Stimulated activated CD4-positive, alpha-beta T cell treated with anti-CD3 and anti-CD28 coated beads, Interleukin-12 subunit alpha, Interleukin-12 subunit beta, amount 100 ng/mL, for 24 hours (primary cell): ENCODE measurements around the gene POU2AF3.

Source experiments
- DNase-seq, 2 experiments: peaks; one replicate each; pipeline ENCODE4 v3.0.0-alpha.2; 2020; ENCODE audit warnings: low read depth in 2 of 2

The POU2AF3 gene

GRCh38 chr11:111352935-111353710, 54.8 kb downstream of the POU2AF3 start:
- DNase-seq, result no peak

DNA sequence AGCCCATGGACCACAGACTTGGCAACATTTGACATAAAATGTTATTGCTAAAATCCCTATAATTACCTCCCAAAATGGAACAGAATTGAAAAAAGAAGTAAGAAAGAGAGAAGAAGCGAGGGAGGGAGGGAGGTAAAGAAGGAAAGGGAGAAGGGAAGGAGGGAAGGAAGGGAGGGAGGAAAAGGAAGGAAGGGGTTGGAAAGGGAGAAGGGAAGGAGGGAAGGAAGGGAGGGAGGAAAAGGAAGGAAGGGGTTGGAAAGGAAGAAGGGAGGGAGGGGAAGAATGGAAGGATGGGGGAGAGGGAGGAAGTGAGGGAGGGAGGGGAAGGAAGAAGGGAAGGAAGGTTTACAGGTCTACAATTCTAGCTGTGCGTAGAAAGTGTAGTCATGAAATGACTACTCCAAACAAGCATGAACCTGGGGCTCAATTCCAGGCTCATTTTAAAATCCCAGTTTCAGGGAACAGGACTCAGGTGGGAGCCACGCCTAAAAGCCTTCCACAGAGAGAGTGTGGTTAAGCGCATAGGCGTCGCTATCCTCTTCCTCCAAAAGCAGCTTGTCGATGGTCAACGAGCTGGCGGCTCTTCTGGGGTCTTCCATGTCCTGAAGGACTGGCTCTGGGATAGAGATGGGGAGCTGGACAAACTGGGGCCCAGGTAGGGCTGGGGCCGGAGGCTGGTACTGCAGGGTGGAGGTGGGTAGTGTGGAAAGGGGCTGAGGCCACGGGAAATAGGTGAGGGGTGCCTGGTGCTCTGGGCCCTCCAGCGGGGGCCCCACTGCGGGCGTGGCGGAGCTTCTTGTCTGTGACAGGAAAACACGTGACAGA, 55.6 kb downstream of the POU2AF3 start:
- DNase-seq, result no peak

DNA sequence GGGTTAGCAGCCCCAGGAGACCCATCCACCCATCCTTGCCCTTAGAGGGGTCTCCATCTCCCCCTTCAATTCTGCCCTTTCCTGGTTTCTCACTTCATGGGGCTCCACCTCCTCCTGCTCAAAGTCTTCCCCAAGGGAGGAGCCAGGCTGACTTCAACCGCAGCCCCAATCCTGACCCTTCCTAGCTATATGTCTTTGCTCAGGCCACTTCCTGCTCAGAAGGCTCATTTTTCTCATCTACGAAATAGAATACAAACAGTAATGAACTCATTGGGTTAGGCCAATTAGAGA, 56.2 kb downstream of the POU2AF3 start:
- no peak for DNase-seq

DNA sequence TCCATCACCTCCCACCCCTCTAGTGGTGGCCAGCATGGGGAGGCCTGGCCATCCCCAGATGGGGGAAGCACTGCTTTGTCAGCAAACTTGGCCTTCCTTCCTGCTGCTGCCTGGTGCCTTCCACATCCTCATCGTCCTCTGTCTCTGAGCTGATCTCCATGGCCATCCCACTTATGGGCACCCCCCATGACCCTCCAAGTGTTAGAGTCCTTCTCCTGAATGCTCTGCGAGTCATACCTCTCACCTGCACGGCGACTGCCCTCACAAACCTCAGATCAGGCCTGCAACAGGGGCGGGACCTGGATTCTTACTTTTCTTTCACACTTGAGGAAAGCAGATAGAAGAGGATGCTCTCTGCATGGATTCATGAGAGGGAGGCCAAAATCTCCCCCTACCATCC, 56.8 kb downstream of the POU2AF3 start:
- DNase-seq, result no peak

DNA sequence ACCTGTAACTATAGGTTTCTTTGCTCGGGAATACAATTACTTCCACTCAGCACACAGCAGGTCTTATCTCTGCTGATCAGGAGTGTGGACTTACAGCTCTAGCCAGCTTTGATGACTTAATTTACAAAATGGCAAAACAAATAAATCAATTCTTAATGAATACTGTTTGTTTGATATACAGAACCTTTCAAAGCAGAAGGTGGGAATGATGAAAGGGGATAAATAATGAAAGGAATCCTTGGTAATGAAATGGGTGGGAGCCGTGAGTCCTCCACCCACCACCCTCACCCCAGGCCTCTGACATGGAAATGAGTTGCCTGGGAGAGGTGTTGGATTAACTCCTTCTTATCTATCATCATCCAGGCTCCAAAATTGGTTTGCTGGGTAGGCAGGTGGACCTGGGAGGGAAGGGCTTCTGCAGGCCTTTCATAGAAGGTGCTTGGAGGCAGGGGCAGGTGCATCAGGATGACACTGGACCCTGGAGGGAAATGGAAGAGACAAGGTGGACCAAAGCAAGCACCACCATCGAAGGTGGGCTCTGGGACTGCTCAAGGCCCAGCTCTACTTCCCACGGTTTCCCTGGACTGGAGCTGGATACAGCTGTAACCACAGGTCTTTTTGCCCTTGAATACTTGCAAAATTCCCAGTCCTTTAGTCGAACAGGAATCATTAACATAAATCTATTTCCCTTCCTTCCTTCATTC, 57.8 kb downstream of the POU2AF3 start:
- no peak for DNase-seq

GRCh38 chr11:111356660-111357048, 58.3 kb downstream of the POU2AF3 start:
- DNase-seq, result no peak

DNA sequence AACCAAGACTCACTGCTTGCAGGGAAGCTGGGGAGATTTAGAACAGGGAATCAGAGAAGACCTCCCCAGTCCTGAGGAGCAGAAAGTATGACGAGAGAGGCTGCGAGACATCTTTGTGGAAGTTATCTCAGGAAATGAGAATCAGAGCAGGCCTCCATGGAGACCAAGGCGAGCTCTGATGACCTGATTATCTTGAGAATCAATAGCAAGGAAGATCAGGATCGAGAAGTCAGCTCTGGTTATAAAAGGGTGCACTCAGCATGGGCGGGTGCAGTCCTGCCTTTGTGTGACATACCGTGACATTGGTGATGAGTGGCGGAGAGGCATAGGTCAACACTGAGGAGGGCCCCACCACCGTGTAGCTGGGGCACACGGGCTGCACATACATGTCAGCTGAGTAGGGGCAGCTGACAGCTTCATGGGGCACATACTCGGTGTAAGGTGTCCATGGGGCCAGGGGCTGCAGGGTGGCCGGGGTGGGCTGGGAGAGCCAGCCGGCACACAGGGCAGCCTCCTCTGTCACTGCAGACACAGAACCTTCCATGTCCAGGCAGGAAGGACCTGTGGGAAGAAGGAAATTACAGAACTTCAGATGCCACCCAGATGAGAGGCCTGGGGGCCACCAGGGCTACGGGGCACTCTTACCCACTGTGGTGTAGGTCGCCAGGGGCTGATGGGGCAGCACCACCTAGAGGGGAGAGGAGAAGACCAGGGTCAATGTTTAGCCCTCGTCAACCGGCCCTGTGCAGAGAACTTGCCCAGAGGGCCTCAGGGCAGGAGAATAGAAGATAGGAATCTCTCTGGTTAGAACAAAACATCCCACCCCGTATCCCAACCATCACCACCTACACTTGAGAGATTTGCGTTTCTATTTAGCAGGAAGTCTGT, 59.0 kb downstream of the POU2AF3 start:
- DNase-seq, result no peak
